Neural cell (in vitro differentiated cells): ENCODE results near the gene CHRDL2. TPM values are rescaled to one million over a fixed set of nuclear protein-coding genes. Genes with fewer than 3 reads are reported as not detected.

ENCODE experiments used
- H2AFZ ChIP-seq: fragments of 200-600, 300-800 bp; sonication (generic), shearing (Covaris generic); 2 replicates; pipeline ENCODE4 v1.6.0; 2014; ENCODE audit warnings: low read depth, mild to moderate bottlenecking, antibody characterized with exemption, low read length, moderate library complexity
- H3F3A ChIP-seq: fragments of 200-600 bp; shearing (Covaris generic); 2 replicates; pipeline ENCODE4 v1.6.1; 2016; ENCODE audit warnings: mild to moderate bottlenecking, moderate library complexity, mixed read lengths, antibody characterized with exemption, low read length; ENCODE audit not compliant: insufficient read depth, poor library complexity, severe bottlenecking
- H3K27ac ChIP-seq: fragments of 200-600, 300-800 bp; sonication (generic), shearing (Covaris generic); 2 replicates; pipeline ENCODE4 v1.5.1; 2014; ENCODE audit warnings: mild to moderate bottlenecking, low read length, moderate library complexity
- H3K27me3 ChIP-seq: fragments of 300-800, 200-600 bp; sonication (generic), shearing (Covaris generic); 2 replicates; pipeline ENCODE4 v1.6.0; 2014; ENCODE audit warnings: mild to moderate bottlenecking, low read depth, low read length, moderate library complexity; ENCODE audit not compliant: insufficient read depth
- H3K36me3 ChIP-seq: fragments of 300-800, 200-600 bp; sonication (generic), shearing (Covaris generic); 2 replicates; pipeline ENCODE4 v1.5.1; 2014; ENCODE audit warnings: mild to moderate bottlenecking, antibody characterized with exemption, low read length, moderate library complexity; ENCODE audit not compliant: insufficient read depth
- H3K4me2 ChIP-seq: fragments of 300-800, 200-600 bp; sonication (generic), shearing (Covaris generic); 2 replicates; pipeline ENCODE4 v1.6.0; 2014; ENCODE audit warnings: mild to moderate bottlenecking, low read length
- H3K4me3 ChIP-seq: fragments of 300-800, 200-600 bp; sonication (generic), shearing (Covaris generic); 2 replicates; pipeline ENCODE4 v1.5.1; 2014; ENCODE audit warnings: mild to moderate bottlenecking, low read length, moderate library complexity
- H3K79me2 ChIP-seq: fragments of 200-600 bp; shearing (Covaris generic); replicated peaks from 2 replicates; pipeline ENCODE4 v1.6.0; 2014; ENCODE audit warnings: mild to moderate bottlenecking, low read length, moderate library complexity; ENCODE audit not compliant: insufficient read depth
- H3K9ac ChIP-seq: fragments of 300-800, 200-600 bp; sonication (generic), shearing (Covaris generic); 2 replicates; pipeline ENCODE4 v1.6.1; 2016; ENCODE audit warnings: mild to moderate bottlenecking, low read length, mixed read lengths
- H3K9me2 ChIP-seq: fragments of 200-600 bp; shearing (Covaris generic); 2 replicates; pipeline ENCODE4 v1.6.1; 2016; ENCODE audit warnings: mild to moderate bottlenecking, low read length, mixed read lengths; ENCODE audit not compliant: insufficient read depth
- H3K9me3 ChIP-seq: fragments of 200-600, 300-800 bp; sonication (generic), shearing (Covaris generic); 2 replicates; pipeline ENCODE4 v1.6.1; 2016; ENCODE audit warnings: mild to moderate bottlenecking, mixed run types, low read length, moderate library complexity, mixed read lengths
- H4K20me1 ChIP-seq: fragments of 200-600 bp; shearing (Covaris generic); 2 replicates; pipeline ENCODE4 v1.6.1; 2016; ENCODE audit warnings: mild to moderate bottlenecking, mixed run types; ENCODE audit not compliant: insufficient read depth
- EP300 ChIP-seq: fragments of 450-650 bp; conservative IDR thresholded peaks from 2 replicates; pipeline ENCODE4 v1.6.1; 2014; ENCODE audit warnings: antibody characterized with exemption, mild to moderate bottlenecking, moderate library complexity; ENCODE audit not compliant: poor library complexity, severe bottlenecking
- EZH2 ChIP-seq: fragments of 200-600, 300-800 bp; shearing (Covaris generic), sonication (generic); IDR thresholded peaks from 2 replicates; pipeline ENCODE4 v1.6.1; 2014; ENCODE audit warnings: antibody characterized with exemption, low read length, borderline replicate concordance, mild to moderate bottlenecking; ENCODE audit not compliant: insufficient read depth, poor library complexity, severe bottlenecking
- MXI1 ChIP-seq: fragments of 450-650 bp; conservative IDR thresholded peaks from 2 replicates; pipeline ENCODE4 v1.6.1; 2014; ENCODE audit warnings: antibody characterized with exemption, mild to moderate bottlenecking; ENCODE audit not compliant: poor library complexity, severe bottlenecking
- POLR2AphosphoS5 ChIP-seq: IDR thresholded peaks from 2 replicates; pipeline ENCODE4 v1.6.1; 2012
- RAD21 ChIP-seq: fragments of 450-650 bp; conservative IDR thresholded peaks from 2 replicates; pipeline ENCODE4 v1.6.1; 2014; ENCODE audit warnings: antibody characterized with exemption, mild to moderate bottlenecking, moderate library complexity
- SMC3 ChIP-seq: fragments of 450-650 bp; conservative IDR thresholded peaks from 2 replicates; pipeline ENCODE4 v1.6.1; 2014; ENCODE audit warnings: antibody characterized with exemption, mild to moderate bottlenecking, moderate library complexity; ENCODE audit not compliant: poor library complexity
- TAF1 ChIP-seq: IDR thresholded peaks from 2 replicates; pipeline ENCODE4 v1.6.1; 2012; ENCODE audit warnings: low read depth
- polyA plus RNA-seq: library from polyadenylated mRNA; depleted of rRNA; stranded (reverse); fragments of >200 nt; gene quantifications from 2 replicates; pipeline ENCODE4 v1.2.3, GENCODE V29; 2014
- TF ChIP-seq, protein P1 (sequence below): IDR thresholded peaks from 2 replicates; pipeline ENCODE4 v1.6.1; 2012; ENCODE audit warnings: borderline replicate concordance
- TF ChIP-seq, protein P2 (sequence below): fragments of 450-650 bp; IDR thresholded peaks from 2 replicates; pipeline ENCODE4 v1.5.1; 2014; ENCODE audit warnings: antibody characterized with exemption, mild to moderate bottlenecking, moderate library complexity; ENCODE audit not compliant: poor library complexity, severe bottlenecking

The CHRDL2 gene
- polyA plus RNA-seq, 1 donor from 2014 or later, result not detected

DNA sequence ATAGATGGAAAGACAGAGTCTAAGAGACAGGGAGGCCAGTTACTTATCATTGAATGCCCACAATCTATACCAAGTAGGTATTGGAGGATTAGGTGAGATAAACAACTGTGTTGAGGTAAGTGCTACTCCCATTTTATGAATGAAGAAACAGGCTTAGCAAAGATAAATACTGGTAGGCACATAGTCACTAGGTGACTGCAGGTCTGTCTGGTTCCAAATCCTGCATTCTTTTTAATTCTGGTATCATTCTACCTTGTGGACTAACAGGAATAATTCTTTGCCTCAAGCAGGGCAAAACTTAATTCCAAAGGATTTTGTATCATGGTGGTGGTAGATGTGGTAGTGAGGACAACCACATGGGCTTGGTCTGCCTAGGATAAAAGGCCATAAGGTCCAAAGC is 45.8 kb upstream of the CHRDL2 start:
- Histone ChIP-seq H3K9me2 (no peaks in the 10 kb centered on the region), H3K27me3 (no peaks in the 10 kb centered on the region), H3K79me2 (peaks cover 21% of the 10 kb centered on the region), H4K20me1 (no peaks in the 10 kb centered on the region), H2AFZ (no peak overlapping the region), H3K4me2 (no peak overlapping the region), H3K9me3 (no peaks in the 10 kb centered on the region), H3K9ac (no peak overlapping the region), H3F3A (no peaks in the 10 kb centered on the region), H3K4me3 (no peak overlapping the region), H3K36me3 (no peaks in the 10 kb centered on the region), H3K27ac (no peak overlapping the region)
- TF ChIP-seq MXI1 (no peak), POLR2AphosphoS5 (no peak), RAD21 (no peak), EP300 (no peak), TAF1 (no peak), EZH2 (no peak), SMC3 (no peak)
- TF ChIP-seq, protein P1, sequence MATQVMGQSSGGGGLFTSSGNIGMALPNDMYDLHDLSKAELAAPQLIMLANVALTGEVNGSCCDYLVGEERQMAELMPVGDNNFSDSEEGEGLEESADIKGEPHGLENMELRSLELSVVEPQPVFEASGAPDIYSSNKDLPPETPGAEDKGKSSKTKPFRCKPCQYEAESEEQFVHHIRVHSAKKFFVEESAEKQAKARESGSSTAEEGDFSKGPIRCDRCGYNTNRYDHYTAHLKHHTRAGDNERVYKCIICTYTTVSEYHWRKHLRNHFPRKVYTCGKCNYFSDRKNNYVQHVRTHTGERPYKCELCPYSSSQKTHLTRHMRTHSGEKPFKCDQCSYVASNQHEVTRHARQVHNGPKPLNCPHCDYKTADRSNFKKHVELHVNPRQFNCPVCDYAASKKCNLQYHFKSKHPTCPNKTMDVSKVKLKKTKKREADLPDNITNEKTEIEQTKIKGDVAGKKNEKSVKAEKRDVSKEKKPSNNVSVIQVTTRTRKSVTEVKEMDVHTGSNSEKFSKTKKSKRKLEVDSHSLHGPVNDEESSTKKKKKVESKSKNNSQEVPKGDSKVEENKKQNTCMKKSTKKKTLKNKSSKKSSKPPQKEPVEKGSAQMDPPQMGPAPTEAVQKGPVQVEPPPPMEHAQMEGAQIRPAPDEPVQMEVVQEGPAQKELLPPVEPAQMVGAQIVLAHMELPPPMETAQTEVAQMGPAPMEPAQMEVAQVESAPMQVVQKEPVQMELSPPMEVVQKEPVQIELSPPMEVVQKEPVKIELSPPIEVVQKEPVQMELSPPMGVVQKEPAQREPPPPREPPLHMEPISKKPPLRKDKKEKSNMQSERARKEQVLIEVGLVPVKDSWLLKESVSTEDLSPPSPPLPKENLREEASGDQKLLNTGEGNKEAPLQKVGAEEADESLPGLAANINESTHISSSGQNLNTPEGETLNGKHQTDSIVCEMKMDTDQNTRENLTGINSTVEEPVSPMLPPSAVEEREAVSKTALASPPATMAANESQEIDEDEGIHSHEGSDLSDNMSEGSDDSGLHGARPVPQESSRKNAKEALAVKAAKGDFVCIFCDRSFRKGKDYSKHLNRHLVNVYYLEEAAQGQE, result no peak
- TF ChIP-seq, protein P2, sequence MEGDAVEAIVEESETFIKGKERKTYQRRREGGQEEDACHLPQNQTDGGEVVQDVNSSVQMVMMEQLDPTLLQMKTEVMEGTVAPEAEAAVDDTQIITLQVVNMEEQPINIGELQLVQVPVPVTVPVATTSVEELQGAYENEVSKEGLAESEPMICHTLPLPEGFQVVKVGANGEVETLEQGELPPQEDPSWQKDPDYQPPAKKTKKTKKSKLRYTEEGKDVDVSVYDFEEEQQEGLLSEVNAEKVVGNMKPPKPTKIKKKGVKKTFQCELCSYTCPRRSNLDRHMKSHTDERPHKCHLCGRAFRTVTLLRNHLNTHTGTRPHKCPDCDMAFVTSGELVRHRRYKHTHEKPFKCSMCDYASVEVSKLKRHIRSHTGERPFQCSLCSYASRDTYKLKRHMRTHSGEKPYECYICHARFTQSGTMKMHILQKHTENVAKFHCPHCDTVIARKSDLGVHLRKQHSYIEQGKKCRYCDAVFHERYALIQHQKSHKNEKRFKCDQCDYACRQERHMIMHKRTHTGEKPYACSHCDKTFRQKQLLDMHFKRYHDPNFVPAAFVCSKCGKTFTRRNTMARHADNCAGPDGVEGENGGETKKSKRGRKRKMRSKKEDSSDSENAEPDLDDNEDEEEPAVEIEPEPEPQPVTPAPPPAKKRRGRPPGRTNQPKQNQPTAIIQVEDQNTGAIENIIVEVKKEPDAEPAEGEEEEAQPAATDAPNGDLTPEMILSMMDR, result no peak

DNA sequence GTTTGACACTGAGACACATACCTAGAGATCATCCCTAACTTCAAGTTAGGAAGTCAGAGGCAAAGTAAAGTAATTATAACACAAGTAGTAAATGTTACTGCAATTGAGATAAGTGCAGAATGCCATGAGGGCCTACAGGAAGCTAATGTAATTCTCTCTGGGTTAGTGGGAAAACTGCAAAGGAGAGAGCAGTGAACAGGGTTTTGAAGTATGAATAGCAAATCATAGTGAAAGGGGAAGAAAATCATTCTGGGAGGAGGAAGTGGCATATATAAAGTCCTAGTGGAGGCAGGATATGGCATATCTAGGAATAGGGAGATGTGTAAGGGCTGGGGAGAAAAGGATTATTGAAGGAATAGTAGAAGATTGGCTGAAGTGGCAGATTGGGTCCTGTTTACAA is 45.3 kb upstream of the CHRDL2 start:
- Histone ChIP-seq H3K79me2 (peaks cover 26% of the 10 kb centered on the region), H4K20me1 (no peaks in the 10 kb centered on the region)

More for the DNA sequence above, 45.3 kb upstream of the CHRDL2 start:
- Histone ChIP-seq H3K27ac (no peak overlapping the region), H3K27me3 (no peaks in the 10 kb centered on the region), H3K4me3 (no peak overlapping the region), H3K4me2 (no peak overlapping the region), H3F3A (no peaks in the 10 kb centered on the region), H3K9me3 (no peaks in the 10 kb centered on the region), H2AFZ (no peak overlapping the region), H3K9me2 (no peaks in the 10 kb centered on the region), H3K9ac (no peak overlapping the region), H3K36me3 (no peaks in the 10 kb centered on the region)
- TF ChIP-seq POLR2AphosphoS5 (no peak), TAF1 (no peak), SMC3 (no peak), MXI1 (no peak), EP300 (no peak), EZH2 (no peak), RAD21 (no peak)
- TF ChIP-seq, protein P2, result no peak
- TF ChIP-seq, protein P1, result no peak
